NCI-H748 (cell line): ENCODE results near the gene LRRC3B.

Source experiments
- DNase-seq: peaks from one replicate; lab custom pipeline; 2025; ENCODE audit not compliant: unreplicated experiment; lab: John Stamatoyannopoulos, UW

Gene LRRC3B

DNA sequence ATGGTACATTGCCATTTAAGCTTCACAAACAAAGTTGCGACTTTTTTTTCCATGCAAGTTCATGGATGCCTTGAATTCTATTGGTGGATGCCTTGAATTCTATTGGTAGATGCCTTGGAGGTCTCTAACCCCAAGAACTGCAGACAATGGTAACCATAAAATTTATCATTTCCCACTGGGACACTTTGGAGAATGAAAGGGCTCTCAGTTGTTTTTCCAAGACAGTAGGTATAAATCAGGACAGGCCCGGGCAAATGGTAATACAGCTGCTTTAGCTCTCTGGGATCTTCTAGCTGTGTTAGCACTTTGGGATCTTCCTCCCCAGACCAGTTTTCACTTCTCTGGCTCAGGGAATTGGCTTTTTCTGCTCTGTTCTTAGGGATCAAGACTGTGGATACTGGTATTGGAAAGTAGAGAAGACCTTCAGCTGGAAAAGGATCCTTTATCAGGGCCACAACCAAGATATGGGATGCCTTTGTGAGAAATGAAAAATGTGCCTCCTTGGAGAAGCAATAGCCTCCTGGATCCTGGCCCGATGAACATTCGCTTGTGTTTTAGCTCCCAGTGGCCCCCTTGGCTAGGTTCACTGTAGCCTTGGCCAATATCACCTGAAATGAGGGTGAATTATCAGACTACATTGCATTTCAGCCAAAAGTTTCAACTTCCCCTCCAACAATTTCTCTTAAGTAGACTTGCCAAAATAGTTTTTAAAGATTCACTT is 8.3 kb downstream of the LRRC3B start:
- DNase-seq, result no peak

DNA sequence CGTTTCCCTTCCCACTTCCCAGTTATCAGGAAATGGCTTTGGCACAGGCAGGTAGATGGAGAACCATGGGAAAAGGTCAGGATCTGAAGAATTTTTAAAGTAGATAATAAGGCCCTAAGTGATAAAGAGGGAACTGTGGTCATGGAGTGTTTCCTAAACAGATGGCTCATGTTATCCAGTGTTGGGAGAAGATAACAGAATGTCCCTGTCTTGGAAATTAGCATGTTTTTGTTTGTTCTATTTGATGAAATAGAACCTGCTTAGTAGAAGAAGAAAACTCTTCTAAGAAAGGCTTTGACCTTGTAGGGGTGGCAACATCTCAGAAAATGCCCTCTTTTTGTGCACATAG is 8.8 kb downstream of the LRRC3B start:
- no peak for DNase-seq

DNA sequence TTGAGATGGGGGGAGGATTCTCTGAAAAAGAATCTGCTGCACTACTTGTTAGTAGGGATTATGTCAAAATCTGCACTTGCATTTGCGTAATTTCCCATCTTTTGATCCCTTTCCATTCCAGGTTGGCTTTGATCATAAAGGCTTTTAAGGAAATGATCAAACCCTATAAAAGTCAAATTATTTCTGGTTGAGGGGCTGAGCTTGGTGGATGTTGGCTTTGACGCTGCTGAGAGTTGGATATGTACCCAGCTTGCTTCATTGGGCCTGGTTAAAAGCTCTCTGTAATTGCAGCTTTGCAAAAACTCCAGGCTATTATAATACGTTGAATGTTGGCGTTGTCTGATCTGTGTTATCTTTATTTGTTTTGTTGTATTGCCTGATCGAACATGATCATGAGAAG is 12.0 kb downstream of the LRRC3B start:
- no peak for DNase-seq

DNA sequence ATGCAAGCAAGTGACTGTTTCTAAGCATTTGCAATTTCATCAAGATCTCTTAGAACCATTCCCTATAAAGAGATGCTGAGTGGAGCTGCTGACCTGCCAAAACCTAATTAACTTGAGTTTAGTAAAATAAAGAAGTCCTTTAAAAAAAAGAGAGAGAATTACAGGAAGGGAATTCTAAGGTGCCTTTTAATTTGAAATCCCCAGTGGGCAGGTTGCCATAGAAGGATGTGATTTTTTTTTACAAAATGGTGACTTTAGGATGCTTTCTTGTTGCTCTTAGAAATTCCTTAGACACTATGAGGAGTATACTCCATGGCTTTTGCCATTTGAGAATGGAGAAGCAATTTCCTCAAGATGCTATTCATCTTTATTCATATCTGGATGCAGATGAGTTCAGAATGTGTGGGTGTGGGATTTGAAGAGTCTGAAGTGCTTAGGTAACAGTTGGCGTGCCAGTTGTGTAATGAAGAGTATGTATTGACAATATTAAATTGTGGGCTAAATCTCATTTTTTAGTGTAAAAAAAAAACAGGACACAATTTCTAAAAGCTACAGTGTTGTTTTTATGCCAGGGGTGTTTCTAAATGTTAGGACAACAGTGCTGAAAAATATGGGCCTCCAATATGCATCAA is 13.6 kb downstream of the LRRC3B start:
- no peak for DNase-seq

DNA sequence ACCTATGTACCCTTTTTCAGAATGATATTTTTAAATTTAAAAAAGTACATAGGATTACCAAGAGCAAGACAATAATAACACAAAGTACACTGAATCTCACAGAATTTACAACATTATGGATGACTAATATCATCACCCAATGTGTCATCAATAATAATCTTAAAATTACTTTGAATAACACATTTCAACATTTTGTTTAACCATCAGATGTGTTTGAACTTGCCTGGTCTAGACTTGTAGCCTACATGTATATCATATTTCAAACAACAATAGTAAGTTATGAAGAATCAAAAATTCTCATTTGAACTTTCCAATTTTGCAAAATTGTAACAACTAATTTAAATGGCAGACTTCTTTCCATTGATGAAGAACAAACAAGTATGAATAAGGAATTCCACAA is 15.1 kb downstream of the LRRC3B start:
- no peak for DNase-seq

DNA sequence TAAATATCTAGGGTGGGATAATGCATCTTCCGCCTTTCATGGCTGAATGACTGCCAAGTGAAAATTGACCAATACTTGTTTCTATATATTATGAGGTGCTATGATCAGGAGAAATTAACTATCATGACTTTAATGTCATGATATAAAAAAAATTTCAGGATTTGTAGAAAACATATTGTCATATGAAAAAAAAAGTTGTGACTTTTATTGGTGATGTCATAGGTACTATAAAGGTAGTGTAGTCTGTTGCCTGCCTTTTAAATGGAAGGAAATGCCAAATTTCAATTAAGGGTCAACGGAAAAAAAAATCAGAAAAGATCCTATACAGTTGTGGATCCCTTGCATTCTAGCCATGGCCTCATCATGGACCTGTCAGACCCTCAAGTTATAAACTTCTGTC is 15.5 kb downstream of the LRRC3B start:
- no peak for DNase-seq

DNA sequence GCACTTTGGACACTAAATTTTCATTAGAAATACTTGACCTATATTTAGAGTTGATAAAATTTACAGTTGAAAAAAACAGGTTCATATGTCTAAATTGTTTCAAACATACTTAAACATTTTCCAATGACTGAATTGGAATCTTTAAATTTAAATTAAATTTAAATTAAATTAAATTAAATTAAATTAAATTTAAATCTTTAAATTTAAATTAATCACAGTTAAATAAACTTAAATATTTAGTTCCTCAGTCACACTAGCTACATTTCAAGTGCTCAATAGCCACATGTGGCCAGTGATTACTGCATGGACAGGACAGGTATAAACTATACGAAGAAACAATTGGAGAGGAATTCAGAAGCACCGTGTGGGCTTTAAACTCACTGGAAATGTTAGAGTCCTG is 16.8 kb downstream of the LRRC3B start:
- DNase-seq, result no peak

DNA sequence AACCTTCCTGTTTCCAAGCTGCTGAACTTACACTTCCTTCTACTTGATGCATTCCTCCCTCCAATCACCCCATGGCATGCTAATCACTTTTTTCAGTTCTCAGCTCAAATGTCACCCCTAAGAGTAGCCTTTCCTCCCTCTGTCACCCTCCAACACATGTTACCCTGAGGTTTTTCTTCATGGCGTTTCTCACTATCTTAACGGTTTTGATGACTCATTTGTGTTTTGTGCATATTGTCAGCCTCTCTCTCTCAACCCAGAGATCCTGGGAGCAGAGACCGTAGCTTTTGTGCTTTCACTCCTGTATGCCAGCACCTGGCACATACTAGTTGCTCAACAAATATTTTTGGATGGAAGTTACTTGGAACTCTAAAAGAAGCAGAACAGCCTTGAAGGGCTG is 24.5 kb downstream of the LRRC3B start:
- DNase-seq, result no peak

DNA sequence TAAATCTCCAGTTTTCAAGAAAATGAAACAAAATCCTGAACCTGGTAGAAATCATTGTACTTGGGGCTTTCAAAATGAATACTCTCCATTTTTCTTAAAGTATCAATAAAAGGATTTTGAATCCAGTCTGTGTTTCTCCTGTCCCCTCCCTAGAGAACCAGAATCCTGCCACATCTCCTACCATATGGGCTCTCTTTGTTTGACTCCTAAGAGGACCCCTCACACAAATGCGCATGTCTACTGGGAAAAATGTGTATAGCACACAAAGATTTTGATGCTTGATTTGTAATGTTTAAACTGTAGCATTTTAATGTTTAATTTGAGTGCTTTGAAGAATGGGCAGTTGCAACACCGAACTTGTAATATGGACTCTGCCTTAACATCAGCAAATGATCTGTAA is 25.9 kb downstream of the LRRC3B start:
- no peak for DNase-seq

DNA sequence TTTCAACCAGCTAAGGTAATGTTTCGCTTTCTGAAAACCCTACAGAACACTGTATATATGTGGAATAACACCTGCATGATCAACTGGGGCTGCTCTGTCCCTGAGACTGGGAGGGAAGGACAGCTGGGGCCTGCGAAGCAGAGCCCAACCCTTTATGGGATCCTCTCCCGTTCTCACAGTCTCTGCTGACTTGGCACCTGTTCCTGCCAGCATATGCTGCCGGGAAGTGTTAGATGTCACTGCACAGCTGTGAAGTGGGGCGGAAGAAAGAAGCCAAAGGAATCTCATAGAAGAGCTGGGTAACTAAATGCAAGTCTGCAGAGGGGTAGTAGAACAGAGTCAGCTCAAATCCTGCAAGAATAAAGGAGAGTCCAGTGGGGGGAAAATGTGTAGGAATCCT is 29.6 kb downstream of the LRRC3B start:
- no peak for DNase-seq

DNA sequence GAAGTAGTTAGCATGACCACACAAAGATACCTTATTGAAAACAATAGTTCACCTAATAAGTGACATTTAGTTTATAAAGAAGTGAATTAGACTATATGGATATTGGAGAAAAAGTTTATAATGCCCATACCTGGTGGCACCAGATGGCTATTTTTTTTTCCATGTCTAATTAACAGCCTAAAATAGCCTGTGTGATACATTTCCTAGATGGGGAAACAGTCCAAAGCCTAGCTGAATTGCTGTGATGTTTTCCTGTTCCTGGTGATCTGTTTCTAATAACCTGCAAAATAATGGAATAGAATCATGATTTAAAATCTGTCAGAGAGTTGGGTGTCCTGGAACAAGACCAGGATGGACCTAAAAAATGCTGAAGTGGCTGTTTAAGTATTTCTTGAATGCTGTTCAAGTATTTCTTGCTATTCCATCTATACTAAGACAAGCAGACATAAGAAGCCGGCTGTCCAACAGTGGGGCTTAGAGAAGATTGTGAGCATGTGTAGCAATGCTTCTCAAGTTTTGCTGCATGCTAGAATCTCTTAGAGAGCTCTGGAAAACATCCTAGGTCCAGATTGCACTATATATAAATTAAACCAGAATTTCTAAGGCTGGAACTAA is 31.3 kb downstream of the LRRC3B start:
- no peak for DNase-seq

DNA sequence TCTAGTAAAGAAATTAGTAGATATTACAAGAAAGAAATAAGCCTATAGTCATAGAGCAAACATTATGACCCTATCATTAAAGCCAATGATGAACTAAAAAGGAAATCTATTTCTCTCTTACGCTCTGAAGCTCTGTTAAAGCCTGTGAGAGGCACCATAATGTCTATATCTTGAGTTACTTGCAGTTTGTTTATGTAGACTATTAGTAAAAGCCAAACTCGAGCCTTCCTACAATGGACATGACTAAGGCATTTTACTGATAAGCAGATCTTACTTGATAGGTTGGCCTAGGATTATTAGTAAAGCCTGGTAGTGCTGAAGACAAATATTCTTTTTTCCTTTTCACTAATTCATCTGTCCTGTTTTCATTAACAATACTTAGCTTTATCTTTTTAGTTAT is 32.7 kb downstream of the LRRC3B start:
- DNase-seq, result no peak

DNA sequence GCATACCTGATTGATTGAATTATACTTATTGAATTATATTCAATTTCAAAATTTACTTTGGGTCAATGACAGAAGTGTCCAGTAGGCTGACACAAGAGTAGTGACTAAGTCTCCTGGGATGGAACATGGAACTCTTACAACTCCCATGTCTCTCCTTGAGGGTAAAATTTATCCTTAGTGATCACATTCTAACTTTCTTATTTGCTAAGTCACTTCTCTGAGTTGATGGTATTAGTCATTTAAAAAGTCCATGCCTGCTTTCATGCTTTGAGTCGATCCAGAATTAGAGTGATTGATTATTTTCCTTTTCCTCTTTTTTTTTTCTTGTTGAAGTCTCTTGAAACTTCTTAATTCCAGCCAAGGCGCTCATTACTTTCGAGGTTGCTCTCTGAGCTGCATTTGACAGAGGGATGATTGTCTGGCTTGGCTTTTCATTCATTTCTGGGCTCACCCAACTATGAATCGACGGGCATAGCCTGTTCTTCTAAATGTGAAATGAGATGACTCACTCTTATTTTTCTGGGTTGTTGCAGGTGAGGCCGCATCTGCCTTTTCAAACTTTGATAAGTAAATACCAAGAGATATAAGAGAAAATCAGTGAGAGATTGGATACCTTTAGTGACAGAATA is 34.9 kb downstream of the LRRC3B start:
- DNase-seq, result no peak

DNA sequence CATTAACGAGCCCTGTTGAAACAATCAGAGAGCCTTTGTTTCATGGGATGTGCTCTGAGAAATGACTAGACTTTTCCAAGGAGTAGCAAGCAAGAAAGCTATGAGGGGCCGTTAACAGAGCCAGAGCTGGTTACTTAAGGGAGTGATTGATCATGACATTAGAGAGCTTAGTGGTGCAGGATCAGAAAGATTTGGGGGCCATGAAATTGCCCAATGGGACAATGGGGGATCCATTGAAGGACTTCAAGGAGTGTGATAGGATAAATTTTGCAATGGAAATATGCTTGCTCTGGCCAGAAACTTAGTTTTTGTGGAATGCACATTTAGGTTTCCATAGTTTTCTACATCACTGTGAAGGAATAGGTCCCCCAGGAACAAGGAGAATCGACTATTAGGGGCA is 45.6 kb downstream of the LRRC3B start:
- DNase-seq, result no peak

DNA sequence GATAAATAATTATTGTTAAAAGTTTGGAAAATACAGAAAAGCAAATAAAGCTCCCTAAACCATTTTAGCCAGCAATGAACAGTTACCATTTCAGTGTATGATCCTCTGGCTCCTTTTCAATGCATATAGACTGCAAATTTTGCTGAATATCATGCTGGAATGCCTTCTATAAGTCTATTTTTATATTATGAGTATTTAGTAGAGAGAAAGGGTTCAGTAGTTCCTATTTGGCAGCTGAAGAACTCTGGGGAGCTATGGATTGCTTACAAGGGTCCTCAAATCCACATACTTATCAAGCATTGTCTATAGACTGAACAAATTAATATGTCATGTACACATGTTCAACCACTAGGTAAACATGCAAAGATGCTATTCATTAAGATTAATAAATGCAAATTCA is 46.1 kb downstream of the LRRC3B start:
- DNase-seq, result no peak

DNA sequence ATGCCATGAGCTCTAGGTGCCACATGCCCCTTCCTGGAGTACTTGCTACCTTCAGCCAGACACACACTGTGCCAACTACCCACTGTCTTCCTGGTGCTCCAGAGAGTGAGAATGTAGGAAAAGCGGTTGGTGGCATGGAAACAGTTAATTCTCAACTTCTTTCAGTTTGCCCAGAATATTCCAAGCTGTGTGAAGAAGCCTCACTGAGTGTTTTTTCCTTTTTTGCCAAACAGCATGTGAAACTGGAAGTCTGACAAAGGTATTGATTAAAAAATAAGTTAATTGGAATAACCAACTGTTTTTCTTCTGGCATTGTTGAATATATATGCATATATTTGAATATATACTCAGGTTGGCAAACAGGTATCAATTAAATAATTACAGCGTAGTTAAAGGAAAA is 52.8 kb downstream of the LRRC3B start:
- no peak for DNase-seq

DNA sequence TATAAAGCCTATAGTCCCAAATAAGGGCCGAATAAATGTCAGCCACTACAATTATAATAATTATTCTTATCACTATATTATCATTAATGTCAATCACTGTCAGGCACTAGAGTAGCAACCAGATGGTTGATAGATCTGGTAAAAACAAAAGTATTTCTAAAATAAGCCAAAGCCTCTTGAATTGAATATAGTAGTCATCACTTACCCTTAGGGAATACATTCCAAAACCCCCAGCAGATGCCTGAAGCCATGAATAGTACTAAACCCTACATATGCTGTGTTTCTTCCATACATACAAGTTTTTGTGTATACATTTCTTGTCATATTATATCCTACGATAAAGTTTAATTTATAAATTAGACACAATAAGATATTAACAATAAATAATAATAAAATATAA is 59.1 kb downstream of the LRRC3B start:
- no peak for DNase-seq

DNA sequence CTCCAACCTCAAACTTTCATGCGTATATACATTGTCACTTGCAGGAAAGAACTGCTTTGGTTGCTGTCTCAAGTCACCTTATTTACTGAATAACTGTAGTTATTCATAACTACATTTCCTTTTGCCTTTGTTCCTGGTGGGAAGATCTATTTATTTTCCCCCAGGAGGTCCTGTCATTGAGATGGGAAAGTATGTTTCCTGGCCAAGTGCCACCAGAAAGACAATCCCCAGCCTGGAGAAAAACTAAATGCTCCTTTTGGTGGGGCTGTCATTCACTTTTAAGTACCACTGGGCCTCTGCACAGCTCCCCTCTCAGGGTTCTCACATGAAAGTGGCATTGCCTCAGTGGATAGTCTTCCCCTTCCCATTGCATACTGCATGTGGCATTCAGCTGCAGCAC is 59.8 kb downstream of the LRRC3B start:
- peak; percentile 3 for DNase-seq

DNA sequence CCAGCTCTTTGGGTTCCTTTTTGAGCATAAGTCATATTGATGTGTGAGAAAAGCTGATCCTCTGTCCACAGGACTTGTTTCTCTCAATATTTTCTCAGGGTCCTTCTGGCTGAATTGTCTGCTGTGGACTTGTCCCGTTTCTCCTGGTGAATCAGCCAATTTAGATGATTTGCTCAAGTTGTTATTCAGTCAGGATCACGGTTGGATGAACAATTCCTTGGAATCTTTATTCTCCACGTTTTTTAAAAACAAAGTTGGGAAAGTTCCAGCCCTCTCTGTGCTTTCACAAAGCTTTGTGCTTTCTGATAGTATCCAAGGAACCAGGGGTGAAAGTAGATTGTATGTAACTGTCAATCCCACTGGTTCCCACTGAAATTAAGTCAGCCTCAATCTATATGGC is 61.3 kb downstream of the LRRC3B start:
- no peak for DNase-seq

DNA sequence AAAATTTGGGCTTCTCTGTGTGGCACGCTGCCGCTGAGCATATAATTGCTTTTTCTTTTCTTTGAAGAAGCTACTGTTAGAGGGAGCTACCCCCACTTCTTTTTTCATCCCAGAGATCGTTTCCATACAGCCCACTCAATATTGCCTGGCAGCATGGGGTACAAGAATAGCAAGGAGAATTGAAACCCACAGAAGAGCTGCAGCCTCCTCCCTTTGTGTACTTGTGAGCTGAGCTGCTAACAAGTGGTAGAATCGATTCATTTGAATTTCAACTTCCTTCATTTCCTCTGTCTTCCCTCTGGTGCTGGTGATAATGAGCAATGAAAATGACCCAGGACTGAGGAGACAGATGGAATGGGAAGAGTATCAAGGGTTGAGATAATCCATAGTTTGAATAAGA is 64.9 kb downstream of the LRRC3B start:
- no peak for DNase-seq

DNA sequence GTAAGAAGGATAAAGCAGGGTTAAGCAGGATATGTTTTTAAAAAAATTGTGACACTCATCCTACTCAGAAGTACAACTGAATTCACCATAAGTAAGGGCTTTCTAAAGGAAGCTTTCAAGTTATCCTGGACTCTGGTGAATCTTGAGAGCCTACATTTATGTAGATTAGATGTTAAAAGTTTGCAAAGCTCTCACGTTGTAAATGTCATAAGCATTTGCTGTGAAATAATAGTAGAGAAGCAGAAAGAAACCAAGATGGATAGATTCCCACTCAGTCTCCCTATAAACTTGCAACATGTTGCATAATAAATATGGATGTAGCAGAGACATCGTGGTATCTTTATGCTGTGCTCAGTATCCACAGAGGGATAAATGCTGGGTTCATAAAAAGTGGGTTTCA is 77.0 kb downstream of the LRRC3B start:
- DNase-seq, result no peak

DNA sequence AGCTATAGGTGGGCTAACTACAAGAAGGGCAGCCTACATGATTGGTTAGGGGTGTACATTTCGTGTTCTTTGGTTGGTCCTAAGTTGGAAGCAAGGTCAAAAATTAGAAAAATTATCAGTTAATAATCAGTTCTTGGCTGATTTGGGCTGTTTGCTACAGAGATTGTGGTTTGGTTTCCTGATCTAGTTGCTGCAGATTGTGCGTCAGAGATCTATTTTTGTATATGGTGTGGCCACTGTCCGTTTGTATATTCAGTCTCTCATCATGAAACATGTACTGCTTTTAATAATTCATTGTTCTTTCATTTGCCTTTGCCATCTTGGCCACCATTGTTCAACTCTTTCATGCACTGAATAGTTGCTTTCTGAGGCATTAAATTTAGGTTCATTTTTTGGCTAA is 80.9 kb downstream of the LRRC3B start:
- DNase-seq, result no peak
